ENCODE results near the gene SPATC1L.

GRCh38 chr21:46220275-46220810, 36.1 kb upstream of the SPATC1L start:
- TF ChIP-seq CTCF (IDR thresholded peaks at IDR 0.05) (no peak), POLR2A (IDR thresholded peaks at IDR 0.05) (no peak)
